ENCODE data around the gene SCOC. TPM values are rescaled to one million over a fixed set of nuclear protein-coding genes. Genes with fewer than 3 reads are reported as not detected.
"Not testable (repeated sequence)": the region's sequence is repeated elsewhere in the genome, so short reads cannot be mapped to it uniquely, and the experiment has no call there.

The SCOC gene
- polyA plus RNA-seq, 1 experiment = 16.7 TPM

DNA sequence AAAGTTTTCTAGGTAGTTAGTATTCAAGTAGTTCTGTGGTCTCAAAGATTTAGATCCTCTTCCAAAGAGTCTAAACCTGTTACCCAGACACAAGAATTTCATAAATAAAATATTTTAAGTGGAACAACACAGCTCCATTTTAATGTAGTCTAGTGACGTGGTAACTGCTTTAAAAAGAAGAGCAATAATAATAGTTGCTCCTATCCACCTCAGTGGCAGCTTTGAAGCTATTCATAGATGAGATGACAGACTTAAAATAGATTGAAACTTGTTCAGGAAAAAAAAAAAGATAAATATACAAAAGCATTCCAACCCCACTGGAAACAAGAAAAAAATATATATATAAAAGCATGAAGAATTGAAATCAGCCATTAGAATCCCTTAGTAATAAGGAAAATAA is 14.6 kb downstream of the SCOC start:
- DNase-seq (ENCODE audit: low read depth) = no peak
- TF ChIP-seq, protein P1, sequence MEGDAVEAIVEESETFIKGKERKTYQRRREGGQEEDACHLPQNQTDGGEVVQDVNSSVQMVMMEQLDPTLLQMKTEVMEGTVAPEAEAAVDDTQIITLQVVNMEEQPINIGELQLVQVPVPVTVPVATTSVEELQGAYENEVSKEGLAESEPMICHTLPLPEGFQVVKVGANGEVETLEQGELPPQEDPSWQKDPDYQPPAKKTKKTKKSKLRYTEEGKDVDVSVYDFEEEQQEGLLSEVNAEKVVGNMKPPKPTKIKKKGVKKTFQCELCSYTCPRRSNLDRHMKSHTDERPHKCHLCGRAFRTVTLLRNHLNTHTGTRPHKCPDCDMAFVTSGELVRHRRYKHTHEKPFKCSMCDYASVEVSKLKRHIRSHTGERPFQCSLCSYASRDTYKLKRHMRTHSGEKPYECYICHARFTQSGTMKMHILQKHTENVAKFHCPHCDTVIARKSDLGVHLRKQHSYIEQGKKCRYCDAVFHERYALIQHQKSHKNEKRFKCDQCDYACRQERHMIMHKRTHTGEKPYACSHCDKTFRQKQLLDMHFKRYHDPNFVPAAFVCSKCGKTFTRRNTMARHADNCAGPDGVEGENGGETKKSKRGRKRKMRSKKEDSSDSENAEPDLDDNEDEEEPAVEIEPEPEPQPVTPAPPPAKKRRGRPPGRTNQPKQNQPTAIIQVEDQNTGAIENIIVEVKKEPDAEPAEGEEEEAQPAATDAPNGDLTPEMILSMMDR (IDR thresholded peaks at IDR 0.05; ENCODE audit: insufficient read depth, low read depth, low read length) = no peak
- Histone ChIP-seq H3K27me3 (ENCODE audit: control insufficient read depth, insufficient read depth, low read length) (no peaks in the 10 kb centered on the region), H3K4me3 (ENCODE audit: low read depth, low read length) (no peak overlapping the region), H3K36me3 (ENCODE audit: control insufficient read depth, insufficient read depth, low read length) (no peaks in the 10 kb centered on the region)
- POLR2A ChIA-PET = no interaction called here
- CTCF ChIA-PET = no interaction called here

DNA sequence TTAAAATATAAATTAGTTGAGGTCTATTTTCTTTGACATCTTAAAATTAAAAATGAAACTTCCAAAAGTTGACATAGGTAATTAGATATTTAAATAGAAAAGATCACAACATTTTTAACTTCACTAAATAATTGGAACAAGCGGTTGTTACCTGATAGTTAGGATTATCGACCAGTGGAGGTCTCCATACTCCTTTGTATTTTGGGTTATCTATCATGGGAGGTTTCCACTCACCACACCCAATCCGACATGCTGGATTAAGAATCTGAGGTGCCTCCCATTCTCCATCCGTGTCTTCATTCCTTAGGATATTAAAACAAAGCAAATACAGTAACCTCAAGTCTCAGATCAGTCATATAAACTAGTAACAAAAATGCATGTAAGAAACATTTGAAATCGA is 22.2 kb downstream of the SCOC start:
- TF ChIP-seq, protein P1 (IDR thresholded peaks at IDR 0.05; ENCODE audit: insufficient read depth, low read depth, low read length) = no peak
- Histone ChIP-seq H3K36me3 (ENCODE audit: control insufficient read depth, insufficient read depth, low read length) (no peaks in the 10 kb centered on the region), H3K27me3 (ENCODE audit: control insufficient read depth, insufficient read depth, low read length) (no peaks in the 10 kb centered on the region), H3K4me3 (ENCODE audit: low read depth, low read length) (no peak overlapping the region)
- ChIA-PET POLR2A (no interaction called here), CTCF (no interaction called here)
- no peak for DNase-seq (ENCODE audit: low read depth)

DNA sequence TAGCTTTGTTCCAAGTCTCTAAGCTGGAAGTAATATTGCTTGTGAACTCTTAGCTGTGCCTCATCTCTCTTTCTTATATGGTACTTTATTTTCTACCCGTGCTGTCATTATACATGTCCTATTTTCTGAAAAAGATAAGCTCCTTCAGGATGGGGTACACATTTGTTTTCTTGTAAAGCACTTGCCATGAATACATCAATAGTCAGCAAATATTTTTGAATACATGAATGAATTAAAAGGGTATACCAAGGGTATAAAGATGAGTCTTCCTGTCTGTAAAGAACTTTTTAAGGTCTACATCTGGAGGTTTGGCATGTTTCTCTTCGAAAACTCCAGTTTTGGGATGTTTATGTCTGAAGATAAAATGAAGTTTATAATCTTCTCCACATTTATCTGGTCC is 26.7 kb downstream of the SCOC start:
- Histone ChIP-seq H3K36me3 (ENCODE audit: control insufficient read depth, insufficient read depth, low read length) (no peaks in the 10 kb centered on the region), H3K4me3 (ENCODE audit: low read depth, low read length) (no peak overlapping the region), H3K27me3 (ENCODE audit: control insufficient read depth, insufficient read depth, low read length) (no peaks in the 10 kb centered on the region)
- TF ChIP-seq, protein P1 (IDR thresholded peaks at IDR 0.05; ENCODE audit: insufficient read depth, low read depth, low read length) = no peak
- ChIA-PET POLR2A (no interaction called here), CTCF (no interaction called here)
- no peak for DNase-seq (ENCODE audit: low read depth)

DNA sequence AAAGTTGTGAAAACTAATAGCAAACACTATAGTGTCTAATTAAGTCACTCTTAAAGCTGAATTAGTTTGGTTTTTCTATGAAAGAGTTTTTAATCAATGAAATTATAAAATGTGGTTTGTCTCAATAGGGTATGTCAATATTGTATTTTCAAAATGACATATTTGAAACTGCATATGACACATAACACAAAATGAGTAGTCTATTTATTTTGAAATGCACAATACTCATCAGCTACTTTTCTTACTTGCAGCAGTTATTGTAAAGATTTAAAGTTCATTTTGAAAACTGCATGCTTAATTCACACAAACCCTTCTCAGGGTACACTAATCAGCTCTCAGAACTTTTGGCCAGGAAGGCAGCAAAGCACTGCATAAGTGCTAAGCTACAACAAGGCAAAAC is 32.8 kb downstream of the SCOC start:
- POLR2A ChIA-PET = no interaction called here
- Histone ChIP-seq H3K27me3 (ENCODE audit: control insufficient read depth, insufficient read depth, low read length) (no peaks in the 10 kb centered on the region), H3K36me3 (ENCODE audit: control insufficient read depth, insufficient read depth, low read length) (no peaks in the 10 kb centered on the region), H3K4me3 (ENCODE audit: low read depth, low read length) (no peak overlapping the region)
- TF ChIP-seq, protein P1 (IDR thresholded peaks at IDR 0.05; ENCODE audit: insufficient read depth, low read depth, low read length) = no peak
- DNase-seq (ENCODE audit: low read depth) = no peak
- CTCF ChIA-PET = no interaction called here

DNA sequence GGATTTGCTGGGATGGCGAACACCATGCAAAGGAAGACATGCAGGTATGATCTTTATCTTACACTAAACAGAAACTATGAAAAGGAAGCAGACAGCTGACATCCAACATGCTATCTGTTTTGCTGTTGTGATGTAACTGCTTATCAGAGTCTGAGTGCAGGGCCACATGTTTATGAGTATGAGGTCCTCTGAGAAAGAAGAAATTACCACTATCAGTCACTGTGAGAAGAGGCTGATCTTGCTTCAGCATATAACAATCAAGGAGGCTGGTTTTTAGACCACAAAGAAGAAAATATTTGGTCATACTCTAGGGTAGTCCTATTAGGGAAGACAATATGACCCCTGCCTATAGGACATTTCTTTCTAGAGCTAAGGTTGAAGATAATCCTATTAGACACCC is 35.5 kb downstream of the SCOC start:
- Histone ChIP-seq H3K27me3 (ENCODE audit: control insufficient read depth, insufficient read depth, low read length) (no peaks in the 10 kb centered on the region), H3K36me3 (ENCODE audit: control insufficient read depth, insufficient read depth, low read length) (no peaks in the 10 kb centered on the region), H3K4me3 (ENCODE audit: low read depth, low read length) (no peak overlapping the region)
- TF ChIP-seq, protein P1 (IDR thresholded peaks at IDR 0.05; ENCODE audit: insufficient read depth, low read depth, low read length) = no peak
- POLR2A ChIA-PET = no interaction called here
- CTCF ChIA-PET = interaction anchor here (1.3 kb wide), 1 partner anchor 49 kb away, joined by 3 read pairs; no protein-coding TSS in a partner anchor
- DNase-seq (ENCODE audit: low read depth) = no peak

DNA sequence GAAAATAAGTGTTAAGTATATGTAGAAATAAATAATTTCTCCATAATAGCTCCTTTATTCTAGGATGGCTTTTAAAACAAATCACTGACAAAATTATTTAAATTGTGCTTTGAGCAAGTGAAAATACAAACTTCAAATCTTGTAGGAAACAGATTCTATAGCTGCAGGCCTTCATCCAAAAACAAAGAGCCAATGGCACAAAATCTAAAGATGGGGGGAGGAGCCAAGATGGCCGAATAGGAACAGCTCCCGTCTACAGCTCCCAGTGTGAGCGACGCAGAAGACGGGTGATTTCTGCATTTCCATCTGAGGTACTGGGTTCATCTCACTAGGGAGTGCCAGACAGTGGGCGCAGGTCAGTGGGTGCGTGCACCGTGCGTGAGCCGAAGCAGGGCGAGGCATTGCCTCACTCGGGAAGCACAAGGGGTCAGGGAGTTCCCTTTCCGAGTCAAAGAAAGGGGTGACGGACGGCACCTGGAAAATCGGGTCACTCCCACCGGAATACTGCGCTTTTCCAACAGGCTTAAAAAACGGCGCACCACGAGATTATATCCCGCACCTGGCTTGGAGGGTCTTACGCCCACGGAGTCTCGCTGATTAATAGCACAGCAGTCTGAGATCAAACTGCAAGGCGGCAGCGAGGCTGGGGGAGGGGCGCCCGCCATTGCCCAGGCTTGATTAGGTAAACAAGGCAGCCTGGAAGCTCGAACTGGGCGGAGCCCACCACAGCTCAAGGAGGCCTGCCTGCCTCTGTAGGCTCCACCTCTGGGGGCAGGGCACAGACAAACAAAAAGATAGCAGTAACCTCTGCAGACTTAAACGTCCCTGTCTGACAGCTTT is 39.9 kb downstream of the SCOC start:
- H3K27me3 ChIP-seq (ENCODE audit: control insufficient read depth, insufficient read depth, low read length); DNase-seq (ENCODE audit: low read depth); POLR2A ChIA-PET; H3K4me3 ChIP-seq (ENCODE audit: low read depth, low read length); H3K36me3 ChIP-seq (ENCODE audit: control insufficient read depth, insufficient read depth, low read length): not testable (repeated sequence)
- CTCF ChIA-PET = interaction anchor here (0.9 kb wide), 1 partner anchor 756 kb away, joined by 3 read pairs; no protein-coding TSS in a partner anchor
